Breast epithelium (tissue), 3 donors: ENCODE results near the gene EBPL.

Source experiments
- CTCF ChIP-seq, 3 donors: fragments of 450-650 bp; IDR thresholded peaks; one replicate each; pipeline ENCODE4 v1.5.1; 2016 to 2017; ENCODE audit warnings: antibody characterized with exemption in 3 of 3, mild to moderate bottlenecking in 3 of 3, moderate library complexity in 3 of 3
- POLR2A ChIP-seq: fragments of 450-650 bp; IDR thresholded peaks from one replicate; pipeline ENCODE4 v1.6.1; 2016; ENCODE audit warnings: antibody characterized with exemption, mild to moderate bottlenecking, moderate library complexity
- POLR2AphosphoS5 ChIP-seq, 3 donors: sonication (generic); formaldehyde crosslinking; IDR thresholded peaks; one replicate each; pipeline ENCODE4 v1.6.1; 2017; ENCODE audit warnings: antibody characterized with exemption in 3 of 3

GRCh38 chr13:49693877-49694276, 2.6 kb upstream of the EBPL start:
- TF ChIP-seq CTCF (IDR thresholded peaks at IDR 0.05) (no peak), POLR2AphosphoS5 (IDR thresholded peaks at IDR 0.05) (no peak), POLR2A (no peak)
